ENCODE results near the gene KIF17. TPM values are rescaled to one million over a fixed set of nuclear protein-coding genes. Genes with fewer than 3 reads are reported as not detected.

Gene KIF17
- total and polyA plus RNA-seq, 2 of the 8 experiments (the other 6 are each of a cell fraction or from before 2014, with no cell fraction given): 6.9 to 10.4 TPM

DNA sequence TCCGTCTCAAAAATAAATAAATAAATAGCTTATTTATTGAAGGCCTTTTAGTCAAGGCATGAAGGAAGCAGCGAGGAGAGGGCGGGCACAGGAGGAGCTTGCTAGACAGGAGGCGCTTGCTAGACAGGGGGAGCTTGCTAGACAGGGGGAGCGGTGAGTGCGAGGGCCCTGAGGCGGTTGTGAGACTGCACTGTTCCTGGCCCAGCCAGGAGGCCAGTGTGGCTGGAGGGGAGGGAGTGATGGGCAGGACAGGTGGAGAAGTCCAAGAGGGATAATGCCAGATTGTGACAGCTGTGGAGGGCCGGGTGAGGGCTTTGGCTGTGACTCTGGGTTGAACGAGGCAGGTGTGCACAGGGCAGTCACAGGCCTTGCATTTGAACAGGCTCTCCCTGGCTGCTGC, 18.2 kb downstream of the KIF17 start:
- Histone ChIP-seq H2BK20ac (ENCODE audit: low read length) (no peak overlapping the region), H4K20me1 (replicated peaks in 1 of 2; ENCODE audit: control insufficient read depth in 1 of 2, insufficient read depth in 2 of 2, low read length in 2 of 2) (peaks cover 2 to 12% of the 10 kb centered on the region in 2 experiments), H2BK5ac (ENCODE audit: low read depth, low read length) (no peak overlapping the region), H2BK120ac (replicated peaks; ENCODE audit: low read depth, low read length) (no peak overlapping the region), H3K4me3 (ENCODE audit: extremely low read depth in 1 of 4, insufficient read depth in 2 of 4, low read depth in 3 of 4, low read length in 4 of 4) (no peak overlapping the region), H3K4me1 (replicated peaks in 1 of 4; ENCODE audit: control insufficient read depth in 3 of 4, insufficient read depth in 4 of 4, low read length in 3 of 4) (peaks cover 0 to 6% (median 4%) of the 10 kb centered on the region in 4 experiments; a peak in 3 of 7 replicates), H3K36me3 (ENCODE audit: control insufficient read depth in 2 of 4, insufficient read depth in 4 of 4, low read length in 3 of 4) (no peaks in the 10 kb centered on the region; a peak in 1 of 8 replicates), H3K14ac (ENCODE audit: insufficient read length) (no peak overlapping the region), H3K79me1 (ENCODE audit: low read depth, low read length) (no peaks in the 10 kb centered on the region), H2AK5ac (ENCODE audit: low read depth, low read length) (no peak overlapping the region), H3K27me3 (replicated peaks in 1 of 4; ENCODE audit: control insufficient read depth in 3 of 4, extremely low read depth in 1 of 4, insufficient read depth in 3 of 4, low read length in 3 of 4) (no peaks in the 10 kb centered on the region; a peak in 1 of 7 replicates), H3K4me2 (ENCODE audit: insufficient read depth in 1 of 2, low read depth in 2 of 2, low read length in 2 of 2) (no peak overlapping the region), H4K8ac (ENCODE audit: extremely low read depth, insufficient read depth, low read length) (no peak overlapping the region), H2BK12ac (ENCODE audit: low read depth, low read length) (no peak overlapping the region), H3K23me2 (ENCODE audit: low read depth, low read length) (peaks cover 12% of the 10 kb centered on the region; the same call in 1 of the 2 replicates), H3K9me3 (ENCODE audit: insufficient read depth in 2 of 2, low read depth in 1 of 2, low read length in 1 of 2) (no peaks in the 10 kb centered on the region), H2BK15ac (ENCODE audit: low read length) (no peak overlapping the region), H3K79me2 (ENCODE audit: control insufficient read depth in 1 of 2, insufficient read depth in 2 of 2, low read length in 2 of 2) (no peaks in the 10 kb centered on the region), H3K4ac (replicated peaks; ENCODE audit: insufficient read length, low read depth, low read length) (no peak overlapping the region), H3K9ac (replicated peaks in 1 of 4; ENCODE audit: extremely low read depth in 1 of 4, low read depth in 3 of 4, low read length in 3 of 4) (no peak overlapping the region), H3K56ac (replicated peaks; ENCODE audit: insufficient read length, low read depth, low read length) (no peak overlapping the region), H3K23ac (ENCODE audit: insufficient read length) (no peak overlapping the region), H4K5ac (ENCODE audit: insufficient read length, low read depth, low read length) (no peak overlapping the region), H2AFZ (ENCODE audit: low read length) (no peak overlapping the region), H4K91ac (replicated peaks; ENCODE audit: insufficient read length, low read length) (no peak overlapping the region), H3K27ac (ENCODE audit: low read depth, low read length) (no peak overlapping the region), H3K18ac (ENCODE audit: extremely low read depth, low read length) (no peak overlapping the region)
- no peak for TF ChIP-seq CEBPB (IDR thresholded peaks at IDR 0.05; ENCODE audit: low read depth, low read length)
- TF ChIP-seq ASH2L (IDR thresholded peaks at IDR 0.05; ENCODE audit: low read length): no peak
- no peak for TF ChIP-seq BACH1 (IDR thresholded peaks at IDR 0.05; ENCODE audit: low read length)
- FAIRE-seq (no peak), DNase-seq (ENCODE audit: low read depth in 1 of 2, low spot score in 2 of 2) (no peak)
- WGBS, 2 experiments (ENCODE audit: extremely low coverage in 1 of 2, insufficient coverage in 1 of 2, insufficient read length in 1 of 2, insufficient replicate concordance in 2 of 2, low coverage in 1 of 2, low lambda C conversion rate in 2 of 2, missing lambda C conversion rate in 1 of 2): 80% methylated on average over 9 of the region's 9 CpGs; no CpG with 5 or more reads in 1 of the 2 experiments
- ChIA-PET CTCF (ENCODE audit: partially characterized antibody) (interaction anchor here (0.6 to 5.1 kb wide), 5 partner anchors 8 to 206 kb away, joined by 3 to 82 read pairs (median 4); partner anchors contain the start of gene KIF17), POLR2A (ENCODE audit: partially characterized antibody) (interaction anchor here (1.2 kb wide), 1 partner anchor 17 kb away, joined by 3 read pairs; no protein-coding TSS in a partner anchor)
